ENCODE results near the gene LELP1.

- TF ChIP-seq CTCF (conservative IDR thresholded peaks at IDR 0.05 in 1 of 2, IDR thresholded peaks at IDR 0.05 in 1 of 2; ENCODE audit: extremely low read depth in 1 of 2, insufficient read depth in 1 of 2, low read depth in 1 of 2, low read length in 2 of 2) (no peak), EZH2 (IDR thresholded peaks at IDR 0.05; ENCODE audit: borderline replicate concordance, low read length) (no peak)
These were observed 49.8 kb downstream of the LELP1 start for GRCh38 chr1:153253076-153253475.
